GM11168 (cell line): ENCODE data around the gene RBM44.

ENCODE experiments used
- in situ Hi-C: fragments of 300-500 bp; cut with MboI; formaldehyde crosslinking; loops from one replicate; pipeline ENCODE4 v1.12.0; 2022; ENCODE audit warnings: low sequenced_read_pairs; ENCODE audit not compliant: unreplicated experiment

RBM44 gene

GRCh38 chr2:237882510-237883481 lies 84.2 kb downstream of the RBM44 start:
- in situ Hi-C loops, result no loop called here

- in situ Hi-C loops, result no loop called here
These were observed 85.4 kb downstream of the RBM44 start for GRCh38 chr2:237883951-237884446.

GRCh38 chr2:237884681-237885080 lies 86.1 kb downstream of the RBM44 start:
- in situ Hi-C loops, result no loop called here

DNA sequence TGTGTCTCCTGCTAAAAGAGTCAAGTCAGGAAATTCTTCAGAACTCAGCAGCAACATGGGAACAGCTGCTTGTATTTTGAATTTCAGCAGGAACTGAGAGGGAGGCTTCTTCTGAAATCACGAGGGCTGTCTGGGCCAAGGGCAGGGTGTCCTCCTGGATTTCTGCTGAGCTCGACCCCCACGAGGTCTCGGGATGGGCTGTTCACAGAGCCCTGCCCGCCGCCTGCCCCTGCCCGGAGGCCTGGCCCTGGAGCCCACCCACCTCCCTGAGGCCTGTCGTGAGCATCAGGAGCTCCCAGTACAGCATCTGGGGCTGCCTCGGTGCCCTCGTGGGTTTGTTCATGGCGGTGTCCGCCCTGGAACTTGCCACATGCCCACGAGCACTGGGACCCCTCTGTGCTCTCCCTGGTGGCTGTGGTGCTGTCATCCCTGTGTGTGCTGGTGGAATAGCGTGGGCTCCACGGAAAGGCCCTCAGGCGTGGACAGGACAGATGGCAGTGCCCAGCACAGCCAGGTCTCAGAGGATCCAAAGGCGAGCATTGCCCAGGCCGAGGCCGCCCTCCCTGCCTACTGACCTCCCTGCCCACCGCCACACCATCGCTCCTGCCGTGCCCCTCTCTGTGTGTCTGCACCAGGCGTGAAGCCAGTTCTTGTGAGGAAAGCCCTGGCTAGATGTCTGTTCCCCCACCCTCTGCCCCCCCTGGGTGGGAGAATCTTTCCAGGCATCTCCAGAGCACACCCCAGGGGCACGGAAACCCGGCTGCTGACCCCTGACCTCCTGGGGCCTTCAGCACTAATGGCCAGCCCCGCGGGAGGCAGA lies 86.7 kb downstream of the RBM44 start:
- in situ Hi-C loops, result no loop called here

- in situ Hi-C loops, result no loop called here
These were observed 87.5 kb downstream of the RBM44 start for GRCh38 chr2:237885931-237886684.

GRCh38 chr2:237886685-237887481 lies 88.3 kb downstream of the RBM44 start:
- in situ Hi-C loops, result no loop called here

- in situ Hi-C loops, result no loop called here
These were observed 89.8 kb downstream of the RBM44 start for GRCh38 chr2:237888389-237888788.

DNA sequence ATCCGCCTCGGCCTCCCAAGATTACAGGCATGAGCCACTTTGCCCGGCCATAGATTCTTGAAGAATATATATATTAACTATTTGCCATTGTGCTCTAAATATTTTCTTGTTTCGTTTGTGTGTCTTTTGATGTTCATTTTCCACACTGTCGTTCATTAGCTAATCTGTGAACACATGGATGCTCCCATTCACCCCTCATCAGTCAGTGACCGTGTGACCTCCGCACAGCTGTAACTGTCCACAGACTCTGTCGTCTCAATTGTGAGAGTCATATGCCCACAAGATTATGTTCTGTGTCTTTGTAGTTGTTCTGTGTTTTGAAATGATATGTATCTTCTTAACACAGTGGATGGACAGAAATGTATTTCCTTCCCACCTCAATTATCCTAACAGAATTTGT lies 90.4 kb downstream of the RBM44 start:
- in situ Hi-C loops, result no loop called here

- in situ Hi-C loops, result no loop called here
These were observed 91.2 kb downstream of the RBM44 start for GRCh38 chr2:237889811-237890210.
